Measurements from ENCODE around the gene WNT3A.

- TF ChIP-seq CTCF (IDR thresholded peaks at IDR 0.05; ENCODE audit: low read length) = no peak
- TF ChIP-seq EZH2 (optimal IDR thresholded peaks at IDR 0.05; ENCODE audit: low read depth, low read length) = no peak
- no peak for TF ChIP-seq EZH2phosphoT487 (IDR thresholded peaks at IDR 0.05; ENCODE audit: low read length)
These were observed 55.4 kb downstream of the WNT3A start for GRCh38 chr1:228062085-228062791.

Data from MM.1S (cell line).